Measurements from ENCODE around the gene ALPK1. TPM values are rescaled to one million over a fixed set of nuclear protein-coding genes. Genes with fewer than 3 reads are reported as not detected.

Gene ALPK1
- total and polyA plus RNA-seq, 4 donors = 2.8 to 14.0 (median 4.7) TPM

DNA sequence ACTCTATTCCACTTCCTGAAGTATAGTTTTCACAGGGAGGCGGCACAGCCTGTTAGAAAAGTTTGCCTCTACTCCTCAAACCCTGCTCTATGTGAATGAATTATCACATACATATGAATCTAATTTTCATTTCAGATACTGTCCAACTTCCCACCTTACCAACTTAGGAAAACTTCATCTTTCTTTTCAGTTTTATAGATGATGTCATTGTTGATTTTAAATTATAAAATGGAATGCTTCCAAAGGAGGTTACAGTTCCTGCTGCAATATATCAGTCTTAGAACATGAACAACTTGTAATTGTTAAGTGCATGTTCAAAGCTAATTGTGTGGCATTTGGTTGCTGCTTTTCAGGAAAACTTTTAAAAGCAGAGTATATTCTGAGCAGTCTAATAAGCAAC is 126.4 kb downstream of the ALPK1 start (continued):
- TF ChIP-seq, protein P1, sequence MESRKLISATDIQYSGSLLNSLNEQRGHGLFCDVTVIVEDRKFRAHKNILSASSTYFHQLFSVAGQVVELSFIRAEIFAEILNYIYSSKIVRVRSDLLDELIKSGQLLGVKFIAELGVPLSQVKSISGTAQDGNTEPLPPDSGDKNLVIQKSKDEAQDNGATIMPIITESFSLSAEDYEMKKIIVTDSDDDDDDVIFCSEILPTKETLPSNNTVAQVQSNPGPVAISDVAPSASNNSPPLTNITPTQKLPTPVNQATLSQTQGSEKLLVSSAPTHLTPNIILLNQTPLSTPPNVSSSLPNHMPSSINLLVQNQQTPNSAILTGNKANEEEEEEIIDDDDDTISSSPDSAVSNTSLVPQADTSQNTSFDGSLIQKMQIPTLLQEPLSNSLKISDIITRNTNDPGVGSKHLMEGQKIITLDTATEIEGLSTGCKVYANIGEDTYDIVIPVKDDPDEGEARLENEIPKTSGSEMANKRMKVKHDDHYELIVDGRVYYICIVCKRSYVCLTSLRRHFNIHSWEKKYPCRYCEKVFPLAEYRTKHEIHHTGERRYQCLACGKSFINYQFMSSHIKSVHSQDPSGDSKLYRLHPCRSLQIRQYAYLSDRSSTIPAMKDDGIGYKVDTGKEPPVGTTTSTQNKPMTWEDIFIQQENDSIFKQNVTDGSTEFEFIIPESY (IDR thresholded peaks at IDR 0.05) = no peak
- TF ChIP-seq MAX (IDR thresholded peaks at IDR 0.05) (no peak), HNF4A (conservative IDR thresholded peaks at IDR 0.05) (no peak), SP1 (IDR thresholded peaks at IDR 0.05) (no peak), RAD21 (IDR thresholded peaks at IDR 0.05) (no peak), TAF1 (conservative IDR thresholded peaks at IDR 0.05) (no peak)
- TF ChIP-seq, protein P2, sequence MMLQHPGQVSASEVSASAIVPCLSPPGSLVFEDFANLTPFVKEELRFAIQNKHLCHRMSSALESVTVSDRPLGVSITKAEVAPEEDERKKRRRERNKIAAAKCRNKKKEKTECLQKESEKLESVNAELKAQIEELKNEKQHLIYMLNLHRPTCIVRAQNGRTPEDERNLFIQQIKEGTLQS (IDR thresholded peaks at IDR 0.05) = no peak

- Histone ChIP-seq H3K27me3 (ENCODE audit: control insufficient read depth in 4 of 4, insufficient read depth in 4 of 4, low read length in 3 of 4) (no peaks in the 10 kb centered on the region), H3K4me1 (ENCODE audit: control insufficient read depth in 4 of 4, insufficient read depth in 4 of 4, low read length in 3 of 4) (no peaks in the 10 kb centered on the region), H3K4me3 (ENCODE audit: low read depth in 1 of 3, low read length in 3 of 3) (no peak overlapping the region), H3K27ac (ENCODE audit: low read depth in 1 of 2, low read length in 2 of 2) (no peak overlapping the region), H3K9me3 (ENCODE audit: control insufficient read depth in 4 of 4, low read length in 3 of 4) (no peaks in the 10 kb centered on the region), H3K36me3 (ENCODE audit: control insufficient read depth in 4 of 4, insufficient read depth in 3 of 4, low read depth in 1 of 4, low read length in 3 of 4) (peaks cover 1 to 28% (median 14%) of the 10 kb centered on the region in 4 donors), H3K9ac (ENCODE audit: low read depth in 1 of 2, low read length in 2 of 2) (no peak overlapping the region)
- WGBS = 94% methylated on average over 4 of the region's 4 CpGs
- TF ChIP-seq FOXA2 (IDR thresholded peaks at IDR 0.05) = no peak
- TF ChIP-seq RAD21 (IDR thresholded peaks at IDR 0.05) = no peak
- no peak for TF ChIP-seq NR2F2 (IDR thresholded peaks at IDR 0.05)
- TF ChIP-seq SP1 (IDR thresholded peaks at IDR 0.05) = no peak
- DNase-seq (ENCODE audit: low spot score) = no peak
Measured at GRCh38 chr4:112425823-112426222, 128.7 kb downstream of the ALPK1 start.

GRCh38 chr4:112426416-112426815 is 129.2 kb downstream of the ALPK1 start:
- peaks cover 1 to 26% (median 14%) of the 10 kb centered on the region in 4 donors for H3K36me3 ChIP-seq (ENCODE audit: control insufficient read depth in 4 of 4, insufficient read depth in 3 of 4, low read depth in 1 of 4, low read length in 3 of 4)
- H3K27ac ChIP-seq (ENCODE audit: low read depth in 1 of 2, low read length in 2 of 2) = no peak overlapping the region
- H3K9ac ChIP-seq (ENCODE audit: low read depth in 1 of 2, low read length in 2 of 2) = no peak overlapping the region
- no peaks in the 10 kb centered on the region for H3K4me1 ChIP-seq (ENCODE audit: control insufficient read depth in 4 of 4, insufficient read depth in 4 of 4, low read length in 3 of 4)
- H3K4me3 ChIP-seq (ENCODE audit: low read depth in 1 of 3, low read length in 3 of 3) = no peak overlapping the region
- 97% methylated on average over 3 of the region's 3 CpGs for WGBS
- DNase-seq (ENCODE audit: low spot score) = no peak
- H3K9me3 ChIP-seq (ENCODE audit: control insufficient read depth in 4 of 4, low read length in 3 of 4) = no peaks in the 10 kb centered on the region
- TF ChIP-seq MAX (IDR thresholded peaks at IDR 0.05) = no peak
- no peak for TF ChIP-seq FOXA1 (IDR thresholded peaks at IDR 0.05)
- TF ChIP-seq SP1 (IDR thresholded peaks at IDR 0.05) = no peak
- TF ChIP-seq, protein P1 (IDR thresholded peaks at IDR 0.05) = no peak
- TF ChIP-seq RAD21 (IDR thresholded peaks at IDR 0.05) = no peak
- TF ChIP-seq, protein P2 (IDR thresholded peaks at IDR 0.05) = no peak
- no peak for TF ChIP-seq EGR1 (IDR thresholded peaks at IDR 0.05; ENCODE audit: low read depth in 2 of 2)
- TF ChIP-seq YY1 (IDR thresholded peaks at IDR 0.05) = no peak
- H3K27me3 ChIP-seq (ENCODE audit: control insufficient read depth in 4 of 4, insufficient read depth in 4 of 4, low read length in 3 of 4) = no peaks in the 10 kb centered on the region
